ENCODE data around the gene NTSR1.

- TF ChIP-seq CTCF (IDR thresholded peaks at IDR 0.05), result peak; percentile 78 to 90 (median 81)
- TF ChIP-seq EP300 (IDR thresholded peaks at IDR 0.05), result no peak
- no peak for TF ChIP-seq POLR2A (IDR thresholded peaks at IDR 0.05)
Observed at GRCh38 chr20:62791301-62792181, 82.9 kb downstream of the NTSR1 start.

Measured in ovary (tissue), 3 donors.